Measurements from ENCODE around the gene ZNF341. TPM values are rescaled to one million over a fixed set of nuclear protein-coding genes. Genes with fewer than 3 reads are reported as not detected.

ZNF341 gene
- total RNA-seq (2021; fragmentation: NEBNext Ultra II Directional; extraction: Animal tissue kit (Norgen Biotek cat#: 25700)) (6.3 and 6.4 TPM in 2 replicates), polyA plus RNA-seq (2011; rRNA removed) (5.8 and 7.0 TPM in 2 replicates), polyA minus RNA-seq (2011; rRNA and poly(A)+ RNA removed) (5.5 TPM in 2 replicates)
- 3.3 TPM for polyA plus RNA-seq (2011; cell fraction: cytosol; rRNA removed)
- 6.9 TPM for polyA plus RNA-seq (2011; cell fraction: nucleus; rRNA removed)
- 5.0 to 7.4 TPM (median 5.6 TPM) in 4 replicates for polyA plus RNA-seq (2012, experiment 1 of 2)
- polyA plus RNA-seq (2012, experiment 2 of 2), result 6.7 TPM
- 3.9 TPM for polyA plus RNA-seq (2013, experiment 1 of 2)
- 3.7 TPM for polyA plus RNA-seq (2013, experiment 2 of 2)
- polyA minus RNA-seq (2011; cell fraction: cytosol; rRNA and poly(A)+ RNA removed), result 4.7 TPM
- 3.9 TPM for polyA minus RNA-seq (2011; cell fraction: nucleus; rRNA and poly(A)+ RNA removed)
- long read RNA-seq, experiment 1, partial matches to known transcripts, result 2 of 4 reads
- long read RNA-seq, experiment 1, other reads (novel, unspliced or antisense), result 1 of 4 reads
- long read RNA-seq, experiment 2, partial matches to known transcripts, result 2 of 2 reads
- long read RNA-seq, experiment 2, other reads (novel, unspliced or antisense), result 0 of 2 reads

DNA sequence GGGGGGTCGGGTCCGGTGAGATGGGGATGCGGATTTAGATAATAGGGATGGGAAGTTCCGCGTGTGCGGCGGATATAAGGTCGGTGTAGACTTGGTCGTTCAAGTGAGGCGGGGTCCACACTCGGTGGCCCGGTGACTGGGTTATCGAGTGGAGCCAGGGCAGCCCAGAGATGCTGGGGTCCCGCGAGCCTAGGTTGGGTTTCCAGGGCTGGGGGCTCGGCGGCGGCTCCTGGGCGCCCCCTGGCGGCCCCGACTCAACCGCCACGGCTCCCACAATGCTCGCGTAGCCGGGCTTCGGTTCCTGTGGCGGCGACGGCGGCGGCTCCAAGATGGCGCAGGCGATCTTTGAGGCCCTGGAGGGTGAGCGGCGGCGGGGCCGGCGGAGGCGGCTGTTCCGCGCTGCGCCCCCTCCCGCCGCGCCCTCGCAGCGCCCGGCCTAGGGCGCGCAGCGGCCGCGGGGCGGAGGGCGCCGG, at the start of gene ZNF341:
Gene ZNF341, plus strand, starts transcription at position 304 of the 473 bp plus-strand sequence. Its CDS starts 26 bp downstream, at position 330.
- H4K91ac ChIP-seq (replicated peaks; ENCODE audit: insufficient read length, low read length), result peak within 1 kb of the TSS; percentile 98
- H4K5ac ChIP-seq (ENCODE audit: insufficient read length, low read depth, low read length), result peak within 1 kb of the TSS; percentile 63
- 3% methylated on average over 30 of the region's 57 CpGs; no CpG with 5 or more reads in 1 of the 2 experiments for WGBS, 2 experiments (ENCODE audit: extremely low coverage in 1 of 2, insufficient coverage in 1 of 2, insufficient read length in 1 of 2, insufficient replicate concordance in 2 of 2, low coverage in 1 of 2, low lambda C conversion rate in 2 of 2, missing lambda C conversion rate in 1 of 2)
- peaks cover 9% of the 10 kb centered on the region for H3K23me2 ChIP-seq (ENCODE audit: low read depth, low read length)
- peak within 1 kb of the TSS; percentile 88; the same call in 1 of the 2 replicates for H2BK15ac ChIP-seq (ENCODE audit: low read length)
- peaks cover 4 to 9% (median 7%) of the 10 kb centered on the region in 4 experiments for H3K4me1 ChIP-seq (replicated peaks in 1 of 4; ENCODE audit: control insufficient read depth in 3 of 4, insufficient read depth in 4 of 4, low read length in 3 of 4)
- peak within 1 kb of the TSS; percentile 58; the same call in 1 of the 2 replicates for H3K27ac ChIP-seq (ENCODE audit: low read depth, low read length)
- no peak within 1 kb of the TSS for H3K14ac ChIP-seq (ENCODE audit: insufficient read length)
- no peaks in the 10 kb centered on the region for H3K79me1 ChIP-seq (ENCODE audit: low read depth, low read length)
- H3K36me3 ChIP-seq (ENCODE audit: control insufficient read depth in 2 of 4, insufficient read depth in 4 of 4, low read length in 3 of 4), result no peaks in the 10 kb centered on the region; a peak in 1 of 8 replicates
- H3K56ac ChIP-seq (replicated peaks; ENCODE audit: insufficient read length, low read depth, low read length), result peak within 1 kb of the TSS; percentile 75
- peak within 1 kb of the TSS; percentile 95 for H3K18ac ChIP-seq (ENCODE audit: extremely low read depth, low read length)
- H2BK5ac ChIP-seq (ENCODE audit: low read depth, low read length), result peak within 1 kb of the TSS; percentile 88
- peak within 1 kb of the TSS; percentile 5 to 71 (median 56); a peak in 6 of 7 replicates for H3K9ac ChIP-seq (replicated peaks in 1 of 4; ENCODE audit: extremely low read depth in 1 of 4, low read depth in 3 of 4, low read length in 3 of 4)
- H2AFZ ChIP-seq (ENCODE audit: low read length), result peak within 1 kb of the TSS; percentile 87
- peak within 1 kb of the TSS; percentile 80 to 94 for H3K4me2 ChIP-seq (ENCODE audit: insufficient read depth in 1 of 2, low read depth in 2 of 2, low read length in 2 of 2)
- peaks cover 2 to 3% of the 10 kb centered on the region in 2 experiments; a peak in 3 of 4 replicates for H3K9me3 ChIP-seq (ENCODE audit: insufficient read depth in 2 of 2, low read depth in 1 of 2, low read length in 1 of 2)
- H3K4me3 ChIP-seq (ENCODE audit: extremely low read depth in 1 of 4, insufficient read depth in 2 of 4, low read depth in 3 of 4, low read length in 4 of 4), result peak within 1 kb of the TSS; percentile 48 to 72 (median 67)
- H3K79me2 ChIP-seq (ENCODE audit: control insufficient read depth in 1 of 2, insufficient read depth in 2 of 2, low read length in 2 of 2), result no peaks in the 10 kb centered on the region
- H4K8ac ChIP-seq (ENCODE audit: extremely low read depth, insufficient read depth, low read length), result peak within 1 kb of the TSS; percentile 92
- POLR2A ChIA-PET (ENCODE audit: partially characterized antibody), result interaction anchor here (0.9 to 2.7 kb wide), 7 partner anchors 10 to 66 kb away, joined by 3 to 8 read pairs (median 3); partner anchors contain the start of gene PXMP4
- peak within 1 kb of the TSS; percentile 88 for H3K4ac ChIP-seq (replicated peaks; ENCODE audit: insufficient read length, low read depth, low read length)
- H2BK20ac ChIP-seq (ENCODE audit: low read length), result 0 out of 2 replicates have a peak within 1 kb of the TSS, but pooled peaks have one; percentile 90
- FAIRE-seq, result no peak
- peak in 1 of 2 experiments; percentile 92 for DNase-seq (ENCODE audit: low read depth in 1 of 2, low spot score in 2 of 2)
- H2AK5ac ChIP-seq (ENCODE audit: low read depth, low read length), result 0 out of 2 replicates have a peak within 1 kb of the TSS, but pooled peaks have one; percentile 24
- H2BK12ac ChIP-seq (ENCODE audit: low read depth, low read length), result peak within 1 kb of the TSS; percentile 95; the same call in 1 of the 2 replicates
- H2BK120ac ChIP-seq (replicated peaks; ENCODE audit: low read depth, low read length), result peak within 1 kb of the TSS; percentile 73
- CTCF ChIA-PET (ENCODE audit: partially characterized antibody), result interaction anchor here (0.6 to 2.5 kb wide), 6 partner anchors 9 to 65 kb away, joined by 3 to 6 read pairs (median 4); partner anchors contain the start of gene ACTL10
- H4K20me1 ChIP-seq (replicated peaks in 1 of 2; ENCODE audit: control insufficient read depth in 1 of 2, insufficient read depth in 2 of 2, low read length in 2 of 2), result no peaks in the 10 kb centered on the region
- no peak within 1 kb of the TSS for H3K23ac ChIP-seq (ENCODE audit: insufficient read length)
- H3K27me3 ChIP-seq (replicated peaks in 1 of 4; ENCODE audit: control insufficient read depth in 3 of 4, extremely low read depth in 1 of 4, insufficient read depth in 3 of 4, low read length in 3 of 4), result no peaks in the 10 kb centered on the region
- TF ChIP-seq BRCA1 (IDR thresholded peaks at IDR 0.05; ENCODE audit: low read depth, low read length), result no peak
- no peak for TF ChIP-seq POLR2AphosphoS5 (IDR thresholded peaks at IDR 0.05; ENCODE audit: low read depth, low read length)
- no peak for TF ChIP-seq TEAD4 (IDR thresholded peaks at IDR 0.05; ENCODE audit: low read depth, low read length)
- no peak for TF ChIP-seq HDAC2 (IDR thresholded peaks at IDR 0.05; ENCODE audit: borderline replicate concordance in 1 of 2, low read depth in 2 of 2, low read length in 2 of 2)
- no peak for TF ChIP-seq CBX8 (IDR thresholded peaks at IDR 0.05; ENCODE audit: borderline replicate concordance, low read depth, low read length)
- TF ChIP-seq JUN (IDR thresholded peaks at IDR 0.05; ENCODE audit: low read depth, low read length), result no peak
- no peak for TF ChIP-seq FOSL1 (IDR thresholded peaks at IDR 0.05; ENCODE audit: insufficient read depth, low read depth, low read length)
- TF ChIP-seq, protein P1, sequence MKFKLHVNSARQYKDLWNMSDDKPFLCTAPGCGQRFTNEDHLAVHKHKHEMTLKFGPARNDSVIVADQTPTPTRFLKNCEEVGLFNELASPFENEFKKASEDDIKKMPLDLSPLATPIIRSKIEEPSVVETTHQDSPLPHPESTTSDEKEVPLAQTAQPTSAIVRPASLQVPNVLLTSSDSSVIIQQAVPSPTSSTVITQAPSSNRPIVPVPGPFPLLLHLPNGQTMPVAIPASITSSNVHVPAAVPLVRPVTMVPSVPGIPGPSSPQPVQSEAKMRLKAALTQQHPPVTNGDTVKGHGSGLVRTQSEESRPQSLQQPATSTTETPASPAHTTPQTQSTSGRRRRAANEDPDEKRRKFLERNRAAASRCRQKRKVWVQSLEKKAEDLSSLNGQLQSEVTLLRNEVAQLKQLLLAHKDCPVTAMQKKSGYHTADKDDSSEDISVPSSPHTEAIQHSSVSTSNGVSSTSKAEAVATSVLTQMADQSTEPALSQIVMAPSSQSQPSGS (IDR thresholded peaks at IDR 0.05; ENCODE audit: low read length), result no peak

Measured in H1 (cell line).